DND-41 (cell line): ENCODE measurements around the gene FRRS1L.
"Not testable (repeated sequence)": the region's sequence is repeated elsewhere in the genome, so short reads cannot be mapped to it uniquely, and the experiment has no call there.

Source experiments
- EZH2 ChIP-seq: IDR thresholded peaks from 3 replicates; pipeline ENCODE4 v1.6.1; 2012; ENCODE audit warnings: borderline replicate concordance, low read depth, mild to moderate bottlenecking, moderate library complexity, low read length, inconsistent platforms; ENCODE audit not compliant: severe bottlenecking
- TF ChIP-seq, protein P1 (sequence below): IDR thresholded peaks from 2 replicates; pipeline ENCODE4 v1.5.1; 2012; ENCODE audit warnings: borderline replicate concordance, low read length, moderate library complexity, mild to moderate bottlenecking; ENCODE audit not compliant: poor library complexity, severe bottlenecking; ENCODE audit errors: extremely low read depth

DNA sequence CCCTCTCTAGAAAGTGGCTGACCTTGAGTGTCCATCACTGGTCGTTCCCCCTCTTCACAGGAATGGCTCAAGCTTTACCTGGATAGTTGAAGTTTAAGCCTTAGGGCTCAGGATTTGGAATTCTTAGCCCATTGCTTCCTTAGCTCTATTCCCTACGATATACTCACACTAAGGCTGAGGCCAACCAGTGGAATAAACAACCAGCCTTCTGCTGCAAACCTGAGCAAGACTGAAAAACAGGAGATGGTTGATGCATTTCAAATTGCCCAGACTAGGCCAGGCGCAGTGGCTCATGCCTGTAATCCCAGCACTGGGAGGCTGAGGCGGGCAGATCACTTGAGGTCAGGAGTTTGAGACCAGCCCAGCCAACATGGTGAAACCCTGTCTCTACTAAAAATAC lies 40.4 kb downstream of the FRRS1L start:
- TF ChIP-seq, protein P1, sequence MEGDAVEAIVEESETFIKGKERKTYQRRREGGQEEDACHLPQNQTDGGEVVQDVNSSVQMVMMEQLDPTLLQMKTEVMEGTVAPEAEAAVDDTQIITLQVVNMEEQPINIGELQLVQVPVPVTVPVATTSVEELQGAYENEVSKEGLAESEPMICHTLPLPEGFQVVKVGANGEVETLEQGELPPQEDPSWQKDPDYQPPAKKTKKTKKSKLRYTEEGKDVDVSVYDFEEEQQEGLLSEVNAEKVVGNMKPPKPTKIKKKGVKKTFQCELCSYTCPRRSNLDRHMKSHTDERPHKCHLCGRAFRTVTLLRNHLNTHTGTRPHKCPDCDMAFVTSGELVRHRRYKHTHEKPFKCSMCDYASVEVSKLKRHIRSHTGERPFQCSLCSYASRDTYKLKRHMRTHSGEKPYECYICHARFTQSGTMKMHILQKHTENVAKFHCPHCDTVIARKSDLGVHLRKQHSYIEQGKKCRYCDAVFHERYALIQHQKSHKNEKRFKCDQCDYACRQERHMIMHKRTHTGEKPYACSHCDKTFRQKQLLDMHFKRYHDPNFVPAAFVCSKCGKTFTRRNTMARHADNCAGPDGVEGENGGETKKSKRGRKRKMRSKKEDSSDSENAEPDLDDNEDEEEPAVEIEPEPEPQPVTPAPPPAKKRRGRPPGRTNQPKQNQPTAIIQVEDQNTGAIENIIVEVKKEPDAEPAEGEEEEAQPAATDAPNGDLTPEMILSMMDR: not testable (repeated sequence)
- not testable (repeated sequence) for TF ChIP-seq EZH2
